GM18508 (cell line): ENCODE data around the gene ASB5.
"Not testable (repeated sequence)": the region's sequence is repeated elsewhere in the genome, so short reads cannot be mapped to it uniquely, and the experiment has no call there.

Source experiments
- ATAC-seq: cut with Tn5 transposase; IDR thresholded peaks from one replicate; pipeline ENCODE4 v1.9.1; 2021; ENCODE audit warnings: moderate number of reproducible peaks; ENCODE audit not compliant: insufficient read depth, unreplicated experiment

Gene ASB5

GRCh38 chr4:176229645-176230044 lies 39.4 kb downstream of the ASB5 start:
- no peak for ATAC-seq

- ATAC-seq = no peak
These were observed 42.3 kb downstream of the ASB5 start for GRCh38 chr4:176226736-176227135.

- ATAC-seq = no peak
These were observed 45.5 kb downstream of the ASB5 start for GRCh38 chr4:176223561-176223960.

GRCh38 chr4:176222149-176222548 lies 46.9 kb downstream of the ASB5 start:
- no peak for ATAC-seq

- no peak for ATAC-seq
These were observed 51.5 kb downstream of the ASB5 start for GRCh38 chr4:176217510-176217909.

- not testable (repeated sequence) for ATAC-seq
These were observed 56.7 kb downstream of the ASB5 start for GRCh38 chr4:176212351-176212750.

GRCh38 chr4:176210579-176211296 lies 58.3 kb downstream of the ASB5 start:
- ATAC-seq = no peak

GRCh38 chr4:176210101-176210500 lies 58.9 kb downstream of the ASB5 start:
- no peak for ATAC-seq

- ATAC-seq = no peak
These were observed 59.5 kb downstream of the ASB5 start for GRCh38 chr4:176209535-176209934.

GRCh38 chr4:176207839-176208238 lies 61.2 kb downstream of the ASB5 start:
- ATAC-seq = no peak

- ATAC-seq = no peak
These were observed 63.7 kb downstream of the ASB5 start for GRCh38 chr4:176205299-176205698.

GRCh38 chr4:176198316-176198903 lies 70.6 kb downstream of the ASB5 start:
- no peak for ATAC-seq

- ATAC-seq = peak; percentile 92
These were observed 73.6 kb downstream of the ASB5 start, which contains the start of gene SPATA4 for GRCh38 chr4:176195184-176195978. SPATA4 (minus strand) TSS chr4:176195585; CDS start chr4:176195562, 23 bp downstream.

- ATAC-seq = no peak
These were observed 75.1 kb downstream of the ASB5 start for GRCh38 chr4:176193938-176194337.

GRCh38 chr4:176193126-176193525 lies 75.9 kb downstream of the ASB5 start:
- ATAC-seq = no peak

GRCh38 chr4:176191974-176192373 lies 77.0 kb downstream of the ASB5 start:
- ATAC-seq = no peak

GRCh38 chr4:176189891-176190795 lies 78.9 kb downstream of the ASB5 start:
- no peak for ATAC-seq

- ATAC-seq = no peak
These were observed 80.4 kb downstream of the ASB5 start for GRCh38 chr4:176188654-176189053.

- ATAC-seq = no peak
These were observed 81.4 kb downstream of the ASB5 start for GRCh38 chr4:176187624-176188023.
